GM18951 (cell line): ENCODE results near the gene SOX13.

Source experiments
- POLR2A ChIP-seq: IDR thresholded peaks from 4 replicates; pipeline ENCODE4 v1.6.1; 2011; ENCODE audit warnings: mild to moderate bottlenecking; ENCODE audit not compliant: insufficient read length, insufficient read depth; ENCODE audit errors: extremely low read depth
- in situ Hi-C: fragments of 300-500 bp; cut with MboI; formaldehyde crosslinking; loops from one replicate; pipeline ENCODE4 v1.12.0; 2022; ENCODE audit warnings: low sequenced_read_pairs, mixed read lengths, inconsistent platforms; ENCODE audit not compliant: unreplicated experiment

The SOX13 gene

DNA sequence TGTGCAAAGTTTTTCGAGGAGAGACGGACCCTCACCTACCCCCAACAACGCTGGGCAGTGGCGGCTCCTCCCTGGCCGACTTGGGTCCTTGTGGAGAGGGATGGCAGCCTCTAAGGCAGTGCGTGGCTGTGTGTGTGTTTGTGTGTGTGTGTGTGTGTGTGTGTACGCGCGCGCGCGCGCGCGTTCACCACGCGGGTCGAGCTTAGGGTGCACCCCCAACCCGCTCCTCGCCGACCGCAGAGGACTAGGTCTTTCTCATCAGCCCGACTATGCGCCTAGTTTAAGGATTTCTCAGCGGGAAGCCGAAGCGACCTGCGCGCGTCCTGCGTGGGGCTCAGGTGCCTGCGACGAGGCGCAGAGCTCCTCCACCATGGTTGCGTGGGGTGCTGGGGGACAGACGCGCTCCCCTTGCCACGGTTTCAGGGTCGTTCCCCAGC, 940 bp downstream of the SOX13 start:
- no peak for TF ChIP-seq POLR2A
- in situ Hi-C loops = no loop called here

GRCh38 chr1:204074274-204075138, 1.6 kb downstream of the SOX13 start:
- in situ Hi-C loops = no loop called here
- no peak for TF ChIP-seq POLR2A

- no peak for TF ChIP-seq POLR2A
- in situ Hi-C loops = no loop called here
These were observed 2.2 kb downstream of the SOX13 start for GRCh38 chr1:204075139-204075521.

DNA sequence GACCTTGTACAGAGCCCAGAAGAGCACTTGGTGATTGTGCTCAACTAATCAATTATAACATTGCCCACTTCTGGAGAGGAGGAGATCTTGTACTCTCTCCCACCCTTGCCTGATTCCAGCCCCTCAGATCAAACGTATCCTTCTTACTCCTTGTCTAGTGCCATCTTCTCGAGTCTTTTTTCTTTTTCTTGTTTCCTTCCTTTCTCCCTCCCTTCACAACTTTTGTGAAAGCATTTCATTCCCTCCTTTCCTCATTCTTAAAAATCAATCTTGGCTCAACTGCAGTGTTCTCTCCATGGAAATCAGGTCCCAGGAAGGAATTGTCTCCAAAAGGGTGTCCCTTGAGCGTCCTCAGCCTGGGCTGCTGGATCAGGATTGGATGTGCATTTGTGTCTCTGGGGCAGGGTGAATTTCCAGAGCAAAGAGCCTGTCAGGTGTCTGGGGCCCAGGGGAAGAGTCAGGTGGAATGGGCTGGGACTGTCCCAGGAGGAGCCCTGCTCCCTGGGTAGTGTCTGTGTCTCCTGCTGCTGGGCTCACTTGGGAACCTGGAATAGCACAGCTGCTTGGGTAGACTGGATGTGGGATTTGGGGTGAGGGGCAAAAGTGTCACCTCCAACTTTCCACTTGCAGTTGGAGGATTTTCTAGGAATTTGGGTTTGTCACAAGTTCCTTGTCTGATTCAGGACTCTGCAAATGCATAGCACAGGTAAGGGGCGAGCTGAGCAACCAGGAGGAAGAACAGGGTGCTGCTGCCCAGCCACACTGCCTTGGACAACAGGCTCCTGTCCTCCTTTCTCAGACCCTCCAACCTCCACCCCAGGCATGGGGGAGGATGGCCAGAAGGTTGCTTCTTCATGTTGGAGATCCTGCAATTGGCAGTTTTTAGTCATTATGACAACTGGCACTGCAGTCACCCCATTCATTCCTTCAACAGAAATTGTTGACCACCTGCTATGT, 3.3 kb downstream of the SOX13 start:
- in situ Hi-C loops = no loop called here
- TF ChIP-seq POLR2A = no peak

- in situ Hi-C loops = no loop called here
- no peak for TF ChIP-seq POLR2A
These were observed 4.0 kb downstream of the SOX13 start for GRCh38 chr1:204076891-204077290.

DNA sequence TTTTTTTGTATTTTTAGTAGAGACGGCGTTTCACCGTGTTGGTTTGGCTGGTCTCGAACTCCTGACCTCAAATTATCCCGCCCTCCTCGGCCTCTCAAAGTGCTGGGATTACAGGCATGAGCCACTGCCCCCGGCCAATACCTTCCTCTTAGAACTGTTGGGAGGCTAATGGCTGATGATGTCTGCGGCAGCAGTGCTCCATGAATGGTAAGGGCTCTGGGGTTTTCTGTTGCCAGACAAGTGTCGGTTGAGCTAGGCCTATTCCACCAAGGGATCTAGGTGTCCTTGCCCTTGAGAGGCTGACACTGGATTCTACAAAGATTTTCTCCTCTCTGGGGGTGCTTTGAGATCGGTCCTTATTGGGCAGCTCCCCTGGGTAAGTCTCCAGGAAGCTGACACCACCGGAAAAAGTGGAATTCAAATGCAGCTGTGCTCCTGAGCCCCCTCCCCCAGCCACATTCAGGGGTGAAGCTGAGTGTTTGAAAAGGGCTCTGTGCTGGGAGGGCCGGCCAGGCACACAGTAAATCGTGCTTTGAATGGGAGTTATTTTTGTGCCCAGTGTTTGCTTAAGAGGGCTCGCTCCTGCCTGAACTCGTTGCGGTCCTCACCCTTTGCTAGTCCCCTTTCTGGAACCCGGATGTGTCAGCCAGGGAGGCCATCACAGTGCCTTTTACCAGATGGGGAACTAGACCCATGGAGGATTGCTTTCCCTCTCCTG, 5.2 kb downstream of the SOX13 start:
- no peak for TF ChIP-seq POLR2A
- in situ Hi-C loops = no loop called here

DNA sequence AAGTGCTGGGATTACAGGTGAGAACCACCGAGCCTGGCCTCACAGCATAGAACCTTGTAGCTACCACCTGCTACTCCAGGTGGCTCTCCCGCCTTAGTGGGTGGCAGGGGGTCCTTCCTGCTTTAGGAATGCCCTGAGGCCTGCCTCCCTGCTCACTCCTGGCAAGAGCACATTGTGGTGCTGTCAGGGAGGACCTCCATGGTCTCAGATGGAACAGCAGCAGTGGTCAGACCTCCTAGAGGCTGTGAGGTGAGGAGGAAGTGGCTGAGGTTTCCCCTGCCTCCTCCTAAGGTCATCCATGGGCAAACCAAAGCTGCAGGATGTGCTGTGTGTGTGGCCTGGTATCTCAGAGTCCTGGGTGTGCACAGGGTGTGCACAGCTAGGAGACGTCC, 6.7 kb downstream of the SOX13 start:
- in situ Hi-C loops = no loop called here
- TF ChIP-seq POLR2A = no peak

DNA sequence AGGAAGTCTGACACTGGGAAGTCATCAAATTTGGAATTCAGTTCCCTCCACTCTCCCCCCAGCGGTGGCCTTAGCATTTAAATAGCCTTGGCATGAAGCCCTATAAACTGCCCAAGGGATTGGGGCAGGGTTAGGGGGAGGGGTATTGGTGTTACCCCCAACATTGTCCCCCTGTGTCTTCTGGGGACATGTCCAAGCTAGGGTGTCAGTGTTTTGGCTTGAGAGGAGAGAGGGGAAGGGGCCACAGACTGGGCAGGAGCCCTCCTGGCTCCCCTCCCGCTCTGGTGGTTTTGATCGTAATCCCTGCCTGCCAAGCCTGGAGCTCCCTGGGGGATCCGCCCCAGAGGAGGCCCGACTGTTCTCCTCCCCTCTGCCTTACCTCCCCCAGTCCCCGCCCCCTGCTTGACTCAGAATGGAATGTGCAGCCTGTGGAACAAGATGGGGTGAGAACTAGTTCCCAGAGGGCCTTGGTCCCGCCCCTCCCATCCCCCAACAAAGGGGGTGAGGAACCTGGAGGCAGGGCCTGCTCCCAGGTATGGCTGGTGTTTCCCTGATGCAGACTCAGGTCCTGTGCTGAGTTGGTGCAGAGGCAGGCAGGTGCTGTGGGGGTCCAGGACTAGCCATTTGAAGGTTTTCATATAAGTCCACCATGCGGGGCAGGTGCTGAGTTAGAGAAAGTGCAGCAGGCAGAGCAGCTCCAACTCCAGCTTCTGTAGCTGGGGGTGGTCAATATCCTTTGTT, 7.4 kb downstream of the SOX13 start:
- in situ Hi-C loops = no loop called here
- TF ChIP-seq POLR2A = no peak

- in situ Hi-C loops = no loop called here
- no peak for TF ChIP-seq POLR2A
These were observed 8.4 kb downstream of the SOX13 start for GRCh38 chr1:204081164-204081790.

DNA sequence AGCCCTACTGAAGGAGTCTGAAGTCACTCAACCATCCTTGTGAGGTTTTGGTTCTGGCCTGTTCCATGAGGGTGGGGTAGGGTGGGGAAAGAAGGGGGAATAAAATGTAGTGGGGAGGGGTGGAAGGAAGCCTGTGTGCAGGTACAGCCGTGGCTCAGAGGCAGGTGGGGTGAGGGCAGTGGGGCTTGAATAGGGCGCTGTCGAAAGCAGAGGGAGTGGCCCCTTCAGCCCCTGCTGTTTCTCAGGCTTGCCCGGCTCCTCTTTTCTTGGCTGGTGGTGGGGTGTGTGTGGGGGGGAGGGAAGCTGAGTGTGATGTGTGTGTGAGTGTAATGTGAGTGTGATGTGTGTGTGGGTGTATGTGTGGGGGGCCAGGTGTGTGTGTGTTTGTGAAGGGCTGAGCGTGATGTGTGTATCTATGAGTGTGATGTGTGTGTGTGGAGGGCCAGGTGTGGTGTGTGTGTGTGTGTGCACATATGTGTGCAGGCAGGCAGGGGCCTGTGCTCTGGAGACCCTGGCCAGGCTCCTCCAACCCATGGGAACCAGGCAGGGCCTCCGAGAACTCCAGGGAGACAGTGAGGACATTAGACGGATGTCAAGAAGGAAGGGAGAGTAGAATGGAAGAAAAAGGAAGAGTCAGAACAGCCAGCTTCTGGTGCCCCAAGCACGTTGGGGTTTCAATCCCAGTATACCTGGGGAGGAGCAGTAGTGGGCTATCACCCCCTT, 9.0 kb downstream of the SOX13 start:
- in situ Hi-C loops = no loop called here
- no peak for TF ChIP-seq POLR2A

- in situ Hi-C loops = no loop called here
These were observed 10.6 kb downstream of the SOX13 start for GRCh38 chr1:204083491-204083890.

More at GRCh38 chr1:204083491-204083890, 10.6 kb downstream of the SOX13 start:
- TF ChIP-seq POLR2A = no peak
